Neuronal stem cell (in vitro differentiated cells): ENCODE results near the gene GNAQ.
"Not testable (repeated sequence)": the region's sequence is repeated elsewhere in the genome, so short reads cannot be mapped to it uniquely, and the experiment has no call there.

Source experiments
- DNase-seq: peaks from one replicate; pipeline ENCODE4 v3.0.0-alpha.2; 2013; ENCODE audit warnings: low spot score
- H2AFZ ChIP-seq: one replicate; pipeline ENCODE4 v1.6.1; 2013; ENCODE audit warnings: mild to moderate bottlenecking, low read length, inconsistent platforms
- H2AK5ac ChIP-seq: 2 replicates; pipeline ENCODE4 v1.6.1; 2013; ENCODE audit warnings: low read depth, mild to moderate bottlenecking, inconsistent platforms, low read length, moderate library complexity, mixed read lengths
- H2BK120ac ChIP-seq: 2 replicates; pipeline ENCODE4 v1.6.1; 2013; ENCODE audit warnings: low read depth, mild to moderate bottlenecking, inconsistent platforms, low read length, moderate library complexity, mixed read lengths
- H2BK12ac ChIP-seq: one replicate; pipeline ENCODE4 v1.6.1; 2013; ENCODE audit warnings: low read length, inconsistent platforms
- H2BK15ac ChIP-seq: 2 replicates; pipeline ENCODE4 v1.6.1; 2013; ENCODE audit warnings: mild to moderate bottlenecking, low read length, inconsistent platforms, mixed read lengths
- H2BK5ac ChIP-seq: one replicate; pipeline ENCODE4 v1.6.1; 2013; ENCODE audit warnings: inconsistent platforms, mild to moderate bottlenecking, low read length, moderate library complexity
- H3K14ac ChIP-seq: one replicate; pipeline ENCODE4 v1.6.1; 2013; ENCODE audit warnings: low read length, inconsistent platforms
- H3K18ac ChIP-seq: 2 replicates; pipeline ENCODE4 v1.6.1; 2013; ENCODE audit warnings: low read length, inconsistent platforms
- H3K23ac ChIP-seq: 2 replicates; pipeline ENCODE4 v1.6.1; 2013; ENCODE audit warnings: low read depth, mild to moderate bottlenecking, mixed read lengths, low read length, inconsistent platforms; ENCODE audit not compliant: poor library complexity
- H3K27ac ChIP-seq: replicated peaks from 3 replicates; pipeline ENCODE4 v1.5.1; 2013; ENCODE audit warnings: low read length, inconsistent platforms
- H3K27me3 ChIP-seq, 3 experiments: 2 replicates each; pipeline ENCODE4 v1.6.1; 2013; ENCODE audit warnings: low read length in 3 of 3, mild to moderate bottlenecking in 2 of 3, inconsistent platforms in 1 of 3, low read depth in 1 of 3, mixed read lengths in 1 of 3, moderate library complexity in 1 of 3; ENCODE audit not compliant: control insufficient read depth in 3 of 3, insufficient read depth in 3 of 3
- H3K36me3 ChIP-seq, 2 donors: replicated peaks in 1 of 2; 2 replicates each; pipeline ENCODE4 v1.6.1; 2013; ENCODE audit warnings: low read length in 2 of 2; ENCODE audit not compliant: control insufficient read depth in 2 of 2, insufficient read depth in 2 of 2
- H3K4ac ChIP-seq: 2 replicates; pipeline ENCODE4 v1.6.1; 2013; ENCODE audit warnings: inconsistent platforms, mild to moderate bottlenecking, low read length, moderate library complexity
- H3K4me1 ChIP-seq, 2 donors: 1 replicate in 1 of 2; 2 replicates in 1 of 2; pipeline ENCODE4 v1.6.1; 2013; ENCODE audit warnings: low read length in 2 of 2, low read depth in 1 of 2; ENCODE audit not compliant: control insufficient read depth in 2 of 2, insufficient read depth in 1 of 2
- H3K4me2 ChIP-seq: one replicate; pipeline ENCODE4 v1.6.1; 2013; ENCODE audit warnings: mild to moderate bottlenecking, low read length, inconsistent platforms; ENCODE audit not compliant: insufficient read depth, poor library complexity, severe bottlenecking
- H3K4me3 ChIP-seq, 2 donors: 2 replicates each; pipeline ENCODE4 v1.5.1; 2013; ENCODE audit warnings: low read length in 2 of 2, mild to moderate bottlenecking in 2 of 2, inconsistent platforms in 1 of 2, moderate library complexity in 1 of 2
- H3K79me1 ChIP-seq: one replicate; pipeline ENCODE4 v1.6.1; 2013; ENCODE audit warnings: low read depth, mild to moderate bottlenecking, inconsistent platforms, low read length, moderate library complexity
- H3K9ac ChIP-seq: one replicate; pipeline ENCODE4 v1.6.1; 2013; ENCODE audit warnings: mild to moderate bottlenecking, low read depth, low read length, inconsistent platforms; ENCODE audit not compliant: poor library complexity
- H3K9me3 ChIP-seq, 2 donors: replicated peaks in 1 of 2; 2 replicates each; pipeline versions ENCODE3 to v1.6.1; 2013; ENCODE audit warnings: low read length in 2 of 2, mild to moderate bottlenecking in 2 of 2, inconsistent platforms in 1 of 2, low read depth in 1 of 2, mixed read lengths in 1 of 2, moderate library complexity in 1 of 2; ENCODE audit not compliant: control insufficient read depth in 2 of 2, insufficient read depth in 1 of 2
- H4K8ac ChIP-seq: one replicate; pipeline ENCODE4 v1.6.1; 2013; ENCODE audit warnings: low read depth, mild to moderate bottlenecking, inconsistent platforms, low read length, moderate library complexity
- H4K91ac ChIP-seq: one replicate; pipeline ENCODE4 v1.6.1; 2013; ENCODE audit warnings: low read length, low read depth, mild to moderate bottlenecking, inconsistent platforms; ENCODE audit not compliant: poor library complexity
- WGBS, 2 donors: extraction: QIAGEN DNeasy Blood & Tissue Kit; methylation state at CpG; one replicate each; pipeline ENCODE4 v1.1.7; 2013; ENCODE audit warnings: missing lambda C conversion rate in 2 of 2, mixed read lengths in 1 of 2; ENCODE audit not compliant: insufficient read length in 2 of 2, insufficient replicate concordance in 1 of 2; ENCODE audit errors: extremely low coverage in 2 of 2; 5-methylcytosine and 5-hydroxymethylcytosine counted together

Gene GNAQ

DNA sequence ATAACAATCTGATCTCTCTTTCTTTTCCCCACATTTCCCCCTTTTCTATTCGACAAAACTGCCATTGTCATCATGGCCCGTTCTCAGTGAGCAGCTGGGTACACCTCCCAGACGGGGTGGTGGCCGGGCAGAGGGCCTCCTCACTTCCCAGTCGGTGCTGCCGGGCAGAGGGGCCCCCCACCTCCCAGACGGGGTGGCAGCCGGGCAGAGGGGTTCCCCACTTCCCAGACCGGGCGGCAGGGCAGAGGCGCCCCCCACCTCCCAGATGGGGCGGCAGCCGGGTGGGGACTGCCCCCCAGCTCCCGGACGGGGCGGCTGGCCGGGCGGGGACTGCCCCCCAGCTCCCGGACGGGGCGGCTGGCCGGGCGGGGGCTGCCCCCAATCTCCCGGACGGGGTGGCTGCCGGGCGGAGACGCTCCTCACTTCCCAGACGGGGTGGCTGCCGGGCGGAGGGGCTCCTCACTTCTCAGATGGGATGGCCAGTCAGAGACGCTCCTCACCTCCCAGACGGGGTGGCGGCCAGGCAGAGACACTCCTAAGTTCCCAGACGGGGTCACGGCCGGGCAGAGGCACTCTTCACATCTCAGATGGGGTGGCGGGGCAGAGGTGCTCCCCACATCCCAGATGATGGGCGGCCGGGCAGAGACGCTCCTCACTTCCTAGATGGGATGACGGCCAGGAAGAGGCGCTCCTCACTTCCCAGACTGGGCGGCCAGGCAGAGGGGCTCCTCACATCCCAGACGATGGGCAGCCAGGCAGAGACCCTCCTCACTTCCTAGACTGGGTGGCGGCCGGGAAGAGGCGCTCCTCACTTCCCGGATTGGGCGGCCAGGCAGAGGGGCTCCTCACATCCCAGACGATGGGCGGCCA is 328.9 kb downstream of the GNAQ start:
- not testable (repeated sequence) for H3K4me3 ChIP-seq, DNase-seq, H2BK12ac ChIP-seq, H2BK5ac ChIP-seq, H3K9me3 ChIP-seq, H2BK15ac ChIP-seq, H3K79me1 ChIP-seq, H2BK120ac ChIP-seq, H3K23ac ChIP-seq, H4K91ac ChIP-seq, H3K27ac ChIP-seq, H2AK5ac ChIP-seq, H3K27me3 ChIP-seq, H3K36me3 ChIP-seq, H3K4me1 ChIP-seq, H3K4ac ChIP-seq, H3K14ac ChIP-seq, H2AFZ ChIP-seq, H3K18ac ChIP-seq, H3K4me2 ChIP-seq, H3K9ac ChIP-seq
- no CpG with 5 or more reads among the region's 52 CpGs for WGBS, 2 donors
- peak overlapping the region; percentile 43 for H4K8ac ChIP-seq

DNA sequence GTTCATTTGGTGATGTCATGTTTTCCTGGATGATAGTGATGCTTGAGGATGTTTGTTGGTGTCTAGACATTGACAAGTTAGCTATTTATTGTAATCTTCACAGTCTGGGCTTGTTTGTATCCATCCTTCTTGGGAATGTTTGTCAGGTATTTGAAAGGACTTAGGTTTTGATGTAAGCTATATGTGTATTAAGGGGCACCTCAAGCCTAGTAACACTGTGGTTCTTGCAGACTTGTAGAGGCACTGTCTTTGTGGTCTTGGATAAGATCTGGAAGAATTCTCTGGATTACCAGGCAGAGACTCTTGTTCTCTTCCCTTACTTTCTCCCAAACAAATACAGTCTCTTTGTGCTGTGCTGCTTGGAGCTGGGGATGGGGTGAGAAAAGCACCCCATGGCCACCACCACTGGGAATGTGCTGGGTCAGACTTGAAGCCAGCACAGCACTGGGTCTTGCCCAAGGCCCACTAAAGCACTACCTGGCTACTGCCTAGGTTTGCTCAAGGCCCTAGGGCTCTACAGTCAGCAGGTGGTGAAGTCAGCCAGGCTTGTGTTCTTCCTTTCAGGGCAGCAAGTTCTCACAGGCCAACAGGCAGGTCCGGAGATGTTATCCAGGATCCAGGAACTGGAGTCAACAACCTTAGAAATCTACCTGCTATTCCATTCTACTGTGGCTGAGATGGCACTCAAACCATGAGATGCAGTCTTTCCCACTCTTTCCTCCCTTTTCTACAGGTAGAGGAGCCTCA is 334.2 kb downstream of the GNAQ start:
- H3K4me3 ChIP-seq: no peak overlapping the region
- DNase-seq: no peak
- H2AFZ ChIP-seq: no peak overlapping the region
- H3K36me3 ChIP-seq: no peaks in the 10 kb centered on the region
- no peak overlapping the region for H3K4ac ChIP-seq
- H3K14ac ChIP-seq: no peak overlapping the region
- no peak overlapping the region for H2AK5ac ChIP-seq
- H3K23ac ChIP-seq: no peak overlapping the region
- H3K9ac ChIP-seq: no peak overlapping the region
- no peaks in the 10 kb centered on the region for H3K9me3 ChIP-seq
- no peak overlapping the region for H3K27ac ChIP-seq
- no peak overlapping the region for H4K8ac ChIP-seq
- H3K27me3 ChIP-seq: no peaks in the 10 kb centered on the region
- H2BK12ac ChIP-seq: no peak overlapping the region
- WGBS, 2 donors: no CpG with 5 or more reads among the region's 1 CpG
- no peaks in the 10 kb centered on the region for H3K4me1 ChIP-seq
- H3K18ac ChIP-seq: no peak overlapping the region
- no peak overlapping the region for H2BK5ac ChIP-seq
- H2BK15ac ChIP-seq: no peak overlapping the region
- H3K4me2 ChIP-seq: no peak overlapping the region
- no peak overlapping the region for H4K91ac ChIP-seq
- no peak overlapping the region for H2BK120ac ChIP-seq
- H3K79me1 ChIP-seq: no peaks in the 10 kb centered on the region

DNA sequence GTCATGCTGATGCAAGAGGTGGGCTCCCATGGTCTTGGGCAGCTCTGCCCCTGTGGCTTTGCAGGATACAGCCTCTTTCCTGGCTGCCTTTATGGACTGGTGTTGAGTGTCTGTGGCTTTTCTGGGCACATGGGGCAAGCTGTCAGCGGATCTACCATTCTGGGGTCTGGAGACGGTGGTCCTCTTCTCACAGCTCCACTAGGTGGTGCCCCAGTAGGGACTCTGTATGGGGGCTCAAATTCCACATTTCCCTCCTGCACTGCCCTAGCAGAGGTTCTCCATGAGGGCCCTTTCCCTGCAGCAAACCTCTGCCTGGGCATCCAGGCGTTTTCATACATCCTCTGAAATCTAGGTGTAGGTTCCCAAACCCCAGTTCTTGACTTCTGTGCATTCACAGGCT is 340.9 kb downstream of the GNAQ start:
- DNase-seq, H2BK5ac ChIP-seq, H3K4me2 ChIP-seq, H3K9ac ChIP-seq, H3K79me1 ChIP-seq, H3K36me3 ChIP-seq, H3K27me3 ChIP-seq, H3K4ac ChIP-seq, H2BK12ac ChIP-seq, H4K8ac ChIP-seq, H2BK15ac ChIP-seq, H3K18ac ChIP-seq, H3K4me3 ChIP-seq, H4K91ac ChIP-seq, H3K9me3 ChIP-seq, H2AK5ac ChIP-seq, H2BK120ac ChIP-seq, H3K4me1 ChIP-seq, H3K27ac ChIP-seq, H3K23ac ChIP-seq, H2AFZ ChIP-seq: not testable (repeated sequence)
- H3K14ac ChIP-seq: peak overlapping the region; percentile 12
- no CpG with 5 or more reads among the region's 3 CpGs for WGBS, 2 donors

DNA sequence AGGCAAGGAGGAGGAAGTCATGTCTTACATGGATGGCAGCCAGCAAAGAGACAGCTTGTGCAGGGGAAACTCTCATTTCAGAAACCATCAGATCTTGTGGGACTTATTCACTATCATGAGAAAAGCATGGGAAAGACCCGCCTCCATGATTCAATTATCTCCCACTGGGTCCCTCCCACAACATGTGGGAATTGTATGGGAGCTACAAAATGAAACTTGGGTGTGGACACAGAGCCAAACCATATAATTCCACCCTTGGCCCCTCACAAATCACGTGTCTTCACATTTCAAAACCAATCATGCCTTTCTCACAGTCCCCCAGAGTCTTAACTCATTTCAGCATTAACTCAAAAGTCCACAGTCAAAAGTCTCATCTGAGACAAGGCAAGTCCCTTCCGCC is 341.5 kb downstream of the GNAQ start:
- H2AK5ac ChIP-seq, H3K27me3 ChIP-seq, DNase-seq, H4K91ac ChIP-seq, H2BK12ac ChIP-seq, H2BK15ac ChIP-seq, H2AFZ ChIP-seq, H3K4me2 ChIP-seq, H3K9ac ChIP-seq, H3K4me3 ChIP-seq, H2BK5ac ChIP-seq, H4K8ac ChIP-seq, H3K14ac ChIP-seq, H3K4ac ChIP-seq, H3K23ac ChIP-seq, H3K79me1 ChIP-seq, H3K36me3 ChIP-seq, H3K9me3 ChIP-seq, H2BK120ac ChIP-seq, H3K18ac ChIP-seq, H3K27ac ChIP-seq, H3K4me1 ChIP-seq: not testable (repeated sequence)
- no CpG with 5 or more reads among the region's 3 CpGs for WGBS, 2 donors
